GM21528 (cell line): ENCODE measurements around the gene P2RY14.

Source experiments
- ATAC-seq: cut with Tn5 transposase; IDR thresholded peaks from one replicate; pipeline ENCODE4 v1.9.1; 2021; ENCODE audit warnings: mild to moderate bottlenecking, moderate library complexity; ENCODE audit not compliant: unreplicated experiment, low FRiP score

Gene P2RY14

DNA sequence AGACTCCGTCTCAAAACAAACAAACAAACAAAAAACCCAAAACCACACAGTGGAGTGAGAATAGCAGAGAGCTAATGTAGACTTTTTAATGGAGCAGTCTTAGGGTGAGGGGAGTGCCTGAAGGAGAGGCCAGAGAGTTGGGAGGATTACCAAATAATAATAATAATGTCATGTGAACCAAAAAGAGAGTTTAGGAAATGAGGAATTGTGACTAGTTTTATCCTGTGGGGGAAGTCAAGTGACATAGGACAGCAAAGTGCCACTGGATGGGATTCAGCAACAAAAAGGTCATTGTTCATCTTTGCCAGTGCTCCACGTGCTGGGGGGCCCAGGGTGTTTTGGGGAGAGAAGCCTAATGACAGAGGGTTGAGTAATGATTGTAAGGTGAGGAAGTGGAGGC lies 25.4 kb upstream of the P2RY14 start:
- no peak for ATAC-seq

DNA sequence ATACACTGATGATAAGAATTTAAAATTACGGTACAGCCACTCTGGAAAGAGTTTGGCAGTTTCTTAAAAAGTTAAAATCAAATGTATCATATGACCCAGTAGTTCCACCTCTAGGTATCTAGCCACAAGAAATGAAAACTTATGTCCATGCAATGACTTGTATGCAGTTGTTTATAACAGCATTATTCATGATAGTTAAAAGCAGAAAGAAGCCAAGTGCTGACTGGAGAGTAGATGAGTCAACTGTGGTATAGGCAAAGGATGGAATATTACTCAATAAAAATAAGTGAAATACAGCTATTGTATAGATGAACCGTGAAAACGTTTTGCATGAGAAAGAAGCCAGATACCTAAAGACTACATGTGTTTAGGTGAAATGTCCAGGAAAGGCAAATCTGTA lies 23.4 kb upstream of the P2RY14 start:
- ATAC-seq = no peak

DNA sequence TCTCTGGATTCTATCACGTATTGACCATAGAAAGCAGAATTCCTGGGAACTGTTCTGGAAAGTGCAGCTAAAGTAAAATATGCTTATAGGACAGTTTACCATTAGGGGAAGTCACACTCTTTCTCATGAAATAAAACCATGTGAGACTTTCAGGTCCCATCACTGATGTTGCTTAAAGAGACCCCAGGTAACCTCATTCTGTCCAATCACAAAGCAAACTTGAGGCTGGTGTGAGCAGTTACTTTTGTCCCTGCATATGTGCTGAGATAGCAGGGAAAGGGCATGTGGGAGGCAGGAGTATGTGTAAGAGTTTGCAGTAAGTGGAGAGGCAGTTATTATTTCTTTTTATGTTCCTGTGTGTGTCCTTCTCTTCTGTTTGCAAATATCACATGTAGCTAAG lies 22.2 kb upstream of the P2RY14 start:
- ATAC-seq = no peak

- ATAC-seq = no peak
These were observed 20.7 kb upstream of the P2RY14 start for GRCh38 chr3:151299006-151299405.

DNA sequence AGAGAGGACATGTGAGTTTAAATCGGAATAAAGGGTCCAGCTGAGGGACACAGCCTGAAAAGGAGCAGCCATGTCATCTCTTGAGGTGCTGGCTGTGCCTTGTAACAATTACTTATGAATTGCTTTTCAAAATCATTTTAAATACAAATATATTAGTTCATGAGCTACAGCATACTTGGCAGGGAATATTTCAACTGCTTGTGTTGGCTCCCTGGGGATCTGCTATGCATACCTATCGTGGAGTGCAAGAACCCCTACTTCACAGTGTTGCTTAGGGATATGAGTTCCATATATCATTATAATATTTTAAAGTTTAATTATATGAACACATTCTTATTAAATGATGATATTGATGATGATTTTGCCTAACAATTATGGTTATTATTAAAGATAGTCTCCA lies 19.1 kb upstream of the P2RY14 start:
- no peak for ATAC-seq

DNA sequence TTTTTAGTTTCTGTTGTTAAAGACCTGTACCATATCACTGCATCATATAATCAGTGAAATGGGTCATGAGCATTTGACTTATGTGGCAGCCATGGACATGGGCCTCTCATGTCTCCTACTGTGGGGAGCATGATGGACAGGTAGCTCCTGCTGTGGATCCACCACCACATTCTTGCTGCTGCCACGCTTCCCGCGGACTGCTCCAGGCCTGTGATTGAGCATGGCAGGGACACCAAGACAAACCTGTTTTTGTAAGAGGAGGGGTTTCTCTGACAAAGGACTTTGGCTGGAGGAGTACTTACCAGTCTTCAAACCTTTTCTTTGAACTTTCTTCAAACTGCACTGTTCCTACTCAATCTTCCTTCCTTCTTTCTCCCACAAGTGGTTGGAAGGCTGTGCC lies 17.9 kb upstream of the P2RY14 start:
- ATAC-seq = no peak

- no peak for ATAC-seq
These were observed 14.8 kb upstream of the P2RY14 start for GRCh38 chr3:151293127-151293526.

GRCh38 chr3:151290673-151291072 lies 12.3 kb upstream of the P2RY14 start:
- ATAC-seq = no peak

GRCh38 chr3:151289445-151289844 lies 11.1 kb upstream of the P2RY14 start:
- ATAC-seq = no peak

GRCh38 chr3:151285940-151286339 lies 7.6 kb upstream of the P2RY14 start:
- no peak for ATAC-seq

DNA sequence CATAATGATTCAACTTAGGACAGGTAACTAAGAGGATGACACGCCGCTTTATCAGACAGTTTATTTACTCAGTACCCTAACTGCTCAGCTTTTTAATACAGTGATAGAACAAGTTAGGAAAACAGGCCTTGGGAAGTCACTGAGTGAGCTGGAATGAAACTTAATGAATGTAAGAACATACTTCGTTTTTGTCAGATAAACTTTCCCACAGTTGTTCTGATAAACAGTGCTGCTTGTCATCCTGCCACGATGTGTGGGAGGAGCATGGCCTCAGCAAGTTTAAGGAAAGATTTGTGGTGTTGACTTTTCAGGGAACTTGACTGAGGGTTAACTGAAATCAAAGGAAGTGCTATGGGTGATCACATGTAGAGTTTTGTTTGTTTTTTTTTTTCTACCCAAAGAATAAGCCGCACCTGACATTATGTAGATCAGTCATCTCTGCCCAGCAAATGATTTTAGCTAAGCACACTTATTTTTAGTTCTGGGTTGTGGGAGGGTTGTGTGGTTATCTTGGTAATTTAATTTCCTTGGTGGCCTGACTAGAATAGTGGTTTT lies 5.6 kb upstream of the P2RY14 start:
- no peak for ATAC-seq

- ATAC-seq = no peak
These were observed 5.0 kb upstream of the P2RY14 start for GRCh38 chr3:151283387-151283786.

- peak; percentile 52 for ATAC-seq
These were observed 4.6 kb upstream of the P2RY14 start for GRCh38 chr3:151282921-151283320.

DNA sequence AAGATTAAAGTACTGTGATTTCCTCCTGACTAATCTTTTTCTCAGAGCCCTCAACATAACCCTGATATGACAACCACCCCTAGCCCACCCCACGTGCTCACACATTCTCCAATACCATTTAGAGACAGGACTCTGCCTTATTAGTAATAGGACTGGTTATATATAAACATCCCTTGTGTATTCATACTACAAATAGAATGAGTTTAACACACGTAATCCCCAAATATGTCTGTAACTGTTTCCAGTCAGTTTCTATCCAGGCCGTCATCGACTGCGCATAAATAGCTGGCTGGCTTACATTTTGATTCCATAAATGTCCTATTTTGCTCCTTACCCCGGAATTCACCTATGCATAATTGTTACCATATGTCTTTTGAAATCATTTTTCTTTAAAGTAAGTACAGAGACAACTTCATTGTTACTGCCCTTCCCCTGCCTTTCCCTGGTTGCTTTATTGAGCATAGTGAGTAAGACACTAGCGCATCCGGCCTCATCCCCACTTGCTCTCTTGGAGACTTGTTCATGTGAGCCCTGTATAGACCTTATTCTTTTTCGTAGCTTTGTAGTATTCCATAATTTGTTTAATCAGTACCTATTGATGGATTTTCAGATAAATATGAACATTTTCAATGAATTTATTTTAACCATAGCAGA lies 3.5 kb upstream of the P2RY14 start:
- no peak for ATAC-seq

- peak; percentile 55 for ATAC-seq
These were observed 1.7 kb downstream of the P2RY14 start for GRCh38 chr3:151276687-151277042.

- peak; percentile 7 for ATAC-seq
These were observed 2.2 kb downstream of the P2RY14 start for GRCh38 chr3:151276038-151276686.

DNA sequence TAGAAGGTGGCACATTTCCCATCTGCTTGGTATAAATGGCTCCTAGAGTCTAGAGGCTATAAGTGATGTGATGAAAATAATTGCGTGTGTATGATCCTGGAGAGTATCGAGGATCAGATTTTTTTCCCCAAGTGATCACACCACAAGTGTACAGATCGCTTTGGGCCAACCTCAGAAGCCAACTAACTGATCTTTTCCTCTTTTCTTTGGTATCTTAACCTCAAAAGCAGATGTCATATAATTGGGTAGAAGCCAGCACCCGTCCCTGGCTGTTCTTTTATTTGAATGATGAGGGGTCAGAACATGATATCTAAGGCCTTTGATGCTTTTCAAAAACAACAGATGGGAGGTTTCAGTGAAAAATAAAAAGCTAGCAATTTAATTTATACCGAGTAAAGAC lies 3.3 kb downstream of the P2RY14 start:
- ATAC-seq = no peak

DNA sequence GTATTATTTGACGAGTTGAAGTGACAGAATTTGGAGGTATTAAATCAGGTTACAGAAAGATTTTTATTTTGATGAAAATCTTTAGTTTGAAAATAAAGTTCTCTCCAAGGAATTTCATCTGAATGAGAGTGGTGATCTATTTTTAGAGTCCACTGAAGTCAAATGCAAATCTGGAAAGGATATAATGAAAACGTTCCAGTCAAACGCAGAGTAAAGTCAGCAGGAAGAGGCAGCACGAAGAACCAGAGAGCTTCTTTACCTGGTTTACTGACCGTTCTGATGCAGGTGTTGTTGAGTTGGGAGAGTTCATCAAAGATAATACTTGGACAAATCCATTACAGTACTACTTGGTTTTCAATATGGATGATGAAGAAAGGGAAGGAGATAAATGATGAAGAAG lies 8.7 kb downstream of the P2RY14 start:
- ATAC-seq = no peak

- peak; percentile 73 for ATAC-seq
These were observed 9.8 kb downstream of the P2RY14 start for GRCh38 chr3:151268267-151269235.

- ATAC-seq = no peak
These were observed 11.3 kb downstream of the P2RY14 start for GRCh38 chr3:151267066-151267465.

DNA sequence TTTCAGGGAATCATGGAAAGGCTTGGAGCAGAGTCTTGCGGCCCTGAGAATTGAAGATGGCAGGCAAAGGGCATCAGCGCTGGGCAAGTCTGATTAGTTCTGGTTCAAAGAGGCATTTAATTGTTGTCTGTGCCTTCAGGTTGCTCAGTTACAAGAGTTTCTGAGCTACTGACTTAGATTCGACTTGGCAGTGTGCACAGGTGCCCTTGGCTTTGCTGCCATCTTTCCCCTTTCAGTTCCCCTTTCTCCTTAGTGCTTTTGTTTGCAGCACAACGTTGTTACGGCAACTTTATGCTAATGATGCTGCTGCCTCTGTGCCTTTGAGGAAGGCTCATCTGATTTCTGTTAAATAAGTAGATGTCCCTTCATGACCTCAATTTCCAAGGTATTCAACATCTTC lies 12.5 kb downstream of the P2RY14 start:
- peak; percentile 91 for ATAC-seq
